Thoracic aorta endothelial cell (primary cell): ENCODE data around the gene UBAP1. TPM values are rescaled to one million over a fixed set of nuclear protein-coding genes. Genes with fewer than 3 reads are reported as not detected.

ENCODE experiments used
- small RNA-seq: library from RNA; depleted of rRNA; stranded (forward); fragments of <200 nt; gene quantifications from one replicate; pipeline ENCODE3, GENCODE V24; 2012
- total RNA-seq: library from RNA; depleted of rRNA; stranded (reverse); fragments of >200 nt; gene quantifications from 2 replicates; pipeline ENCODE4 v1.2.3, GENCODE V29; 2012

The UBAP1 gene
- total RNA-seq = 44.9 and 46.7 TPM in 2 replicates

DNA sequence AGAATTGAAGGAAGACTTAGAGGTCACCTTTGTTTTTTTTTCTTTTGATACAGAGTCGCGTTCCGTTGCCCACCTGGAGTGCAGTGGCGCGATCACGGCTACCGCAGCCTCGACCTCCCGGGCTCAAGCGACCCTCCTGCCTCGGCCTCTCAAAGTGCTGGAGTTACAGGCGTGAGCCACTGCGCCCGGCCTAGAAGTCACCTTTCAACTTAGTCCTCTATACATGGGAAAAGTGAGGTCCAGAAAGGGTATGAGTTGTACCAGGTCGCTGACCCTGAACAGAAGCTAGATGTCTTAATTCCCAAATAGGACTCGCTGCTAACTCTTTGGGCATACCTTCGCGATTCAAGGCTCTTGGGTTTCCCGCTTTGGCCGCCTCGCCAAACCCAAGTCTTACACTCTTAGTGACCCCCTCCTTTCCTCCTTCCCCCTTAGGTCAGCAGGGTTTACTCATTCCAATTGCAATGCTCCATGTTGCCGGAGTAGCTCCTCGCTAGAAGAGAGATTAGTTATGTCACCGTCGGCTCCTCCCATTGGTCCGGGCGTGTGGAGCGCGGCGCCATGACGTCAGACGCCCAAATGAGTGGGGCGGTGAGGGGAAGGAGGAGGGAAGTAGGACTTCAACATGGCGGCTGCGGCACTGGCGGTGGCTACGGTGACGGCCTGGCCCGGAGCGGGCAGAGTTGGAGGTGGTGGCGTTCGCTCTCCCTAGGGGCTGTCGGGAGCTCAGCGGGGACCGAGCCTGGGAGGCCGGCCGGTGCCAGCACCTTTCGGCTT, at the start of gene UBAP1:
TSS of gene UBAP1 (plus strand) at position 608 of the 777 bp plus-strand sequence. CDS start 41,872 bp downstream, outside the sequence.

Small RNA genes lying within 50 kb of the gene (small RNA-seq; reads per million reads assigned to genes)
- gene AL353662.3 = not detected
- gene RNA5SP282 = not detected
- not detected for gene RNU2-50P

Other genes with a start within 250 kb of the UBAP1 start
- gene UBAP2, start 130.2 kb upstream of the UBAP1 start, total RNA-seq = 31.3 and 38.1 TPM in 2 replicates
- gene DCAF12, start 52.3 kb upstream of the UBAP1 start, total RNA-seq = 28.9 and 36.0 TPM in 2 replicates
- 4.1 and 7.3 TPM in 2 replicates for gene KIF24, start 150.2 kb downstream of the UBAP1 start, total RNA-seq
- 9.7 and 32.8 TPM in 2 replicates for gene NUDT2, start 150.5 kb downstream of the UBAP1 start, total RNA-seq
- 2.8 and 5.2 TPM in 2 replicates for gene MYORG, start 197.9 kb downstream of the UBAP1 start, total RNA-seq